ENCODE data around the gene DCST1.

Gene DCST1

GRCh38 chr1:155075535-155075934, 41.9 kb downstream of the DCST1 start:
- H3K27ac ChIP-seq, result no peak overlapping the region
- no peak for TF ChIP-seq CTCF (conservative IDR thresholded peaks at IDR 0.05)

GRCh38 chr1:155076371-155076770, 42.7 kb downstream of the DCST1 start:
- no peak for TF ChIP-seq CTCF (conservative IDR thresholded peaks at IDR 0.05)

GRCh38 chr1:155077346-155077745, 43.7 kb downstream of the DCST1 start:
- TF ChIP-seq CTCF (conservative IDR thresholded peaks at IDR 0.05), result no peak
- H3K27ac ChIP-seq, result no peak overlapping the region

More at GRCh38 chr1:155076371-155076770, 42.7 kb downstream of the DCST1 start:
- no peak overlapping the region for H3K27ac ChIP-seq

- no peak for TF ChIP-seq CTCF (conservative IDR thresholded peaks at IDR 0.05)
- peak overlapping the region; percentile 81; the same call in 1 of the 2 replicates for H3K27ac ChIP-seq
These were observed 44.3 kb downstream of the DCST1 start for GRCh38 chr1:155077758-155078445.

GRCh38 chr1:155078469-155079209, 45.0 kb downstream of the DCST1 start, which contains the start of gene EFNA3:
Gene EFNA3 (plus strand): TSS chr1:155078837. CDS start chr1:155078942, 105 bp downstream.
- TF ChIP-seq CTCF (conservative IDR thresholded peaks at IDR 0.05), result no peak
- H3K27ac ChIP-seq, result peak within 1 kb of the TSS; percentile 81; the same call in 1 of the 2 replicates

- H3K27ac ChIP-seq, result peak overlapping the region; percentile 81; the same call in 1 of the 2 replicates
- TF ChIP-seq CTCF (conservative IDR thresholded peaks at IDR 0.05), result no peak
These were observed 45.5 kb downstream of the DCST1 start for GRCh38 chr1:155079210-155079486.

- no peak for TF ChIP-seq CTCF (conservative IDR thresholded peaks at IDR 0.05)
- H3K27ac ChIP-seq, result peak overlapping the region; percentile 81
These were observed 46.1 kb downstream of the DCST1 start for GRCh38 chr1:155079487-155080311.

All from VCaP (cell line).